Activated naive CD4-positive, alpha-beta T cell treated with anti-CD3 and anti-CD28 coated beads, Interleukin-2, amount 10 ng/mL, durations not matched to agents 7 days and 5 days (primary cell): Measurements from ENCODE around the gene LOXHD1.

ENCODE experiments used
- CTCF ChIA-PET: fragments of 350-600 bp; sonication (Branson Sonifier 250); formaldehyde crosslinking; loops from one replicate; lab custom pipeline; 2021; ENCODE audit warnings: antibody characterized with exemption; lab: Charles Lee
- DNase-seq: peaks from one replicate; pipeline ENCODE4 v3.0.0-alpha.2; 2020
- H3K27ac Mint-ChIP-seq: one replicate; pipeline ENCODE4 v1.8.0; 2021; ENCODE audit warnings: mild to moderate bottlenecking, moderate library complexity, mixed read lengths
- H3K27me3 Mint-ChIP-seq: one replicate; pipeline ENCODE4 v1.8.0; 2021; ENCODE audit warnings: mild to moderate bottlenecking, mixed read lengths
- H3K36me3 Mint-ChIP-seq: one replicate; pipeline ENCODE4 v1.8.0; 2021; ENCODE audit warnings: mixed read lengths
- H3K4me1 Mint-ChIP-seq: one replicate; pipeline ENCODE4 v1.8.0; 2021; ENCODE audit warnings: mixed read lengths
- H3K4me3 Mint-ChIP-seq: one replicate; pipeline ENCODE4 v1.8.0; 2021; ENCODE audit warnings: mild to moderate bottlenecking, moderate library complexity, mixed read lengths
- H3K9me3 Mint-ChIP-seq: one replicate; pipeline ENCODE4 v1.8.0; 2021; ENCODE audit warnings: mixed read lengths

Gene LOXHD1

GRCh38 chr18:46497129-46497528 lies 159.9 kb downstream of the LOXHD1 start:
- no peaks in the 10 kb centered on the region for H3K9me3 Mint-ChIP-seq
- no peaks in the 10 kb centered on the region for H3K4me1 Mint-ChIP-seq
- CTCF ChIA-PET: no interaction called here
- no peaks in the 10 kb centered on the region for H3K36me3 Mint-ChIP-seq
- no peak overlapping the region for H3K27ac Mint-ChIP-seq
- no peak overlapping the region for H3K4me3 Mint-ChIP-seq
- peak; percentile 78 for DNase-seq
- H3K27me3 Mint-ChIP-seq: peaks cover 4% of the 10 kb centered on the region

- Mint-ChIP-seq H3K36me3 (no peaks in the 10 kb centered on the region), H3K4me3 (no peak overlapping the region), H3K27ac (no peak overlapping the region), H3K27me3 (no peaks in the 10 kb centered on the region), H3K4me1 (no peaks in the 10 kb centered on the region), H3K9me3 (no peaks in the 10 kb centered on the region)
- DNase-seq: no peak
- CTCF ChIA-PET: interaction anchor here (1.2 kb wide), 1 partner anchor 7 kb away, joined by 4 read pairs; no protein-coding TSS in a partner anchor
Measured at GRCh38 chr18:46488471-46489213, 168.4 kb downstream of the LOXHD1 start.

- H3K36me3 Mint-ChIP-seq: no peaks in the 10 kb centered on the region
- peaks cover 2% of the 10 kb centered on the region for H3K9me3 Mint-ChIP-seq
- no peak overlapping the region for H3K27ac Mint-ChIP-seq
- no peaks in the 10 kb centered on the region for H3K4me1 Mint-ChIP-seq
- CTCF ChIA-PET: no interaction called here
- H3K27me3 Mint-ChIP-seq: peaks cover 4% of the 10 kb centered on the region
- H3K4me3 Mint-ChIP-seq: no peak overlapping the region
- no peak for DNase-seq
Measured at GRCh38 chr18:46485675-46486194, 171.3 kb downstream of the LOXHD1 start.

- CTCF ChIA-PET: no interaction called here
- no peak for DNase-seq
- H3K9me3 Mint-ChIP-seq: peaks cover 2% of the 10 kb centered on the region
- no peaks in the 10 kb centered on the region for H3K4me1 Mint-ChIP-seq
- no peaks in the 10 kb centered on the region for H3K36me3 Mint-ChIP-seq
- peaks cover 4% of the 10 kb centered on the region for H3K27me3 Mint-ChIP-seq
- no peak overlapping the region for H3K4me3 Mint-ChIP-seq
- no peak overlapping the region for H3K27ac Mint-ChIP-seq
Measured at GRCh38 chr18:46484971-46485370, 172.0 kb downstream of the LOXHD1 start.

- Mint-ChIP-seq H3K27ac (no peak overlapping the region), H3K27me3 (peaks cover 4% of the 10 kb centered on the region), H3K4me1 (no peaks in the 10 kb centered on the region), H3K9me3 (peaks cover 2% of the 10 kb centered on the region), H3K4me3 (no peak overlapping the region), H3K36me3 (no peaks in the 10 kb centered on the region)
- CTCF ChIA-PET: interaction anchor here (1.8 to 6.3 kb wide), 6 partner anchors 14 to 334 kb away, joined by 4 to 64 read pairs (median 8); a partner anchor contains a TSS
- DNase-seq: no peak
Measured at GRCh38 chr18:46482831-46483230, 174.2 kb downstream of the LOXHD1 start.

GRCh38 chr18:46481847-46482245 lies 175.2 kb downstream of the LOXHD1 start:
- Mint-ChIP-seq H3K9me3 (peaks cover 2% of the 10 kb centered on the region), H3K27ac (no peak overlapping the region), H3K4me1 (no peaks in the 10 kb centered on the region), H3K27me3 (peaks cover 8% of the 10 kb centered on the region), H3K36me3 (no peaks in the 10 kb centered on the region), H3K4me3 (no peak overlapping the region)
- no peak for DNase-seq
- CTCF ChIA-PET: interaction anchor here (0.8 to 6.3 kb wide), 12 partner anchors 8 to 338 kb away, joined by 3 to 64 read pairs (median 4); a partner anchor contains a TSS

- CTCF ChIA-PET: interaction anchor here (1.1 to 6.3 kb wide), 11 partner anchors 8 to 332 kb away, joined by 3 to 64 read pairs (median 5); a partner anchor contains a TSS
- Mint-ChIP-seq H3K36me3 (no peaks in the 10 kb centered on the region), H3K4me1 (no peaks in the 10 kb centered on the region), H3K27ac (no peak overlapping the region), H3K27me3 (peaks cover 14% of the 10 kb centered on the region), H3K4me3 (no peak overlapping the region), H3K9me3 (peaks cover 2% of the 10 kb centered on the region)
- peak; percentile 74 for DNase-seq
Measured at GRCh38 chr18:46481048-46481846, 175.8 kb downstream of the LOXHD1 start.

- Mint-ChIP-seq H3K36me3 (no peaks in the 10 kb centered on the region), H3K4me1 (peaks cover 6% of the 10 kb centered on the region), H3K9me3 (peaks cover 2% of the 10 kb centered on the region), H3K27me3 (peaks cover 14% of the 10 kb centered on the region), H3K4me3 (no peak overlapping the region), H3K27ac (no peak overlapping the region)
- CTCF ChIA-PET: interaction anchor here (1.4 to 6.3 kb wide), 2 partner anchors 18 to 199 kb away, joined by 3 to 64 read pairs; no protein-coding TSS in a partner anchor
- no peak for DNase-seq
Measured at GRCh38 chr18:46480226-46480625, 176.8 kb downstream of the LOXHD1 start.

GRCh38 chr18:46478796-46479195 lies 178.2 kb downstream of the LOXHD1 start:
- Mint-ChIP-seq H3K4me1 (peaks cover 15% of the 10 kb centered on the region), H3K4me3 (no peak overlapping the region), H3K9me3 (peaks cover 2% of the 10 kb centered on the region), H3K27me3 (peaks cover 20% of the 10 kb centered on the region), H3K36me3 (no peaks in the 10 kb centered on the region), H3K27ac (no peak overlapping the region)
- DNase-seq: no peak
- CTCF ChIA-PET: interaction anchor here (1.0 to 6.3 kb wide), 4 partner anchors 10 to 197 kb away, joined by 3 to 64 read pairs (median 4); no protein-coding TSS in a partner anchor

- H3K27ac Mint-ChIP-seq: no peak overlapping the region
- no peaks in the 10 kb centered on the region for H3K36me3 Mint-ChIP-seq
- CTCF ChIA-PET: interaction anchor here (0.6 to 6.3 kb wide), 2 partner anchors 14 to 196 kb away, joined by 3 to 64 read pairs; no protein-coding TSS in a partner anchor
- no peak overlapping the region for H3K4me3 Mint-ChIP-seq
- H3K4me1 Mint-ChIP-seq: peaks cover 15% of the 10 kb centered on the region
- H3K9me3 Mint-ChIP-seq: peaks cover 2% of the 10 kb centered on the region
- H3K27me3 Mint-ChIP-seq: peaks cover 20% of the 10 kb centered on the region
- DNase-seq: no peak
Measured at GRCh38 chr18:46477425-46478011, 179.5 kb downstream of the LOXHD1 start.

GRCh38 chr18:46475390-46475752 lies 181.6 kb downstream of the LOXHD1 start:
- Mint-ChIP-seq H3K4me1 (peaks cover 15% of the 10 kb centered on the region), H3K4me3 (no peak overlapping the region), H3K27me3 (peaks cover 15% of the 10 kb centered on the region), H3K9me3 (no peaks in the 10 kb centered on the region), H3K27ac (no peak overlapping the region), H3K36me3 (no peaks in the 10 kb centered on the region)
- no peak for DNase-seq
- CTCF ChIA-PET: no interaction called here

- Mint-ChIP-seq H3K36me3 (no peaks in the 10 kb centered on the region), H3K27ac (peak overlapping the region; percentile 4), H3K27me3 (peaks cover 15% of the 10 kb centered on the region), H3K4me3 (no peak overlapping the region), H3K9me3 (no peaks in the 10 kb centered on the region), H3K4me1 (peaks cover 15% of the 10 kb centered on the region)
- CTCF ChIA-PET: no interaction called here
- DNase-seq: peak; percentile 40
Measured at GRCh38 chr18:46474487-46475389, 182.3 kb downstream of the LOXHD1 start.
